GM12874 (cell line): Measurements from ENCODE around the gene RASD2.

Experiments used
- CTCF ChIP-seq: IDR thresholded peaks from 2 replicates; pipeline ENCODE4 v1.5.1; 2011; ENCODE audit warnings: low read depth, mild to moderate bottlenecking, control low read depth, low read length, moderate library complexity; ENCODE audit not compliant: insufficient read depth

Gene RASD2

DNA sequence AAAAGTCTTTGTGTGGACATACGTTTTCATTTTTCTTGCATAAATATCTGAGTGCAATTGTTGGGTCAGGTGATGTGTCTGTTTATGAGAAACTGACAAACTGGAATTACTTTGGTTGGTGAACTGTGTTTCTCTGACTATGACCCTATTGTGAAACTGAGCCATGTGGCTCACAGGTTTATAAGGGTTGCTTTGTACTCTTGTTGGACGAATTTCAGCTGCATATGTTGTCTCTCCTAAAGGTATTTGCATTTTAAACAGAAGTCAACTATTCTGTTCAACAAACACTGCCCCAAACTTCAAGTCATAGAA lies 34.4 kb upstream of the RASD2 start:
- TF ChIP-seq CTCF, result no peak

- no peak for TF ChIP-seq CTCF
Measured at GRCh38 chr22:35509451-35509850, 31.2 kb upstream of the RASD2 start.

- no peak for TF ChIP-seq CTCF
Measured at GRCh38 chr22:35509960-35510359, 30.7 kb upstream of the RASD2 start.

DNA sequence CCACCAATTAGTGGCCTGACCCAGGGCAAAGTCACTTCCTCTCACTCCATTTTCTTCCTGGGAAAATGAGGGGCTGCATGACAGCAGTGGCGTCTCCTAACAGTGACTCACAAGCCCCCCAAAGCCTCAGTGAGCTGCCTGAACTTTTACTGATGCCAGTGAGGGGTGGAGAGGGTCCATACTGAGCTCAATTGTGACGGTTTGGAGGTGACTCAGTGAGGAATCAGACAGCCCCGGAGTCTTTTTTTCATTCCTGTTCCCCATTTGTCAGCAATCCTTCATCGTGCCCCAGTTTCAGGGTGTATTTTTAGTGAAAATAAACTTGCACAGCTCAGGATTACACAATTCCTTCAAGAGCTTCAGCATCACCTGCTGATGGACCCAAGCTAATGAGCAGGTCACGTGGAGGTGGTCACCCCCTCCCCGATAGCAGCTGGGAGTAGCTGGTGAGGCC lies 30.1 kb upstream of the RASD2 start:
- no peak for TF ChIP-seq CTCF

DNA sequence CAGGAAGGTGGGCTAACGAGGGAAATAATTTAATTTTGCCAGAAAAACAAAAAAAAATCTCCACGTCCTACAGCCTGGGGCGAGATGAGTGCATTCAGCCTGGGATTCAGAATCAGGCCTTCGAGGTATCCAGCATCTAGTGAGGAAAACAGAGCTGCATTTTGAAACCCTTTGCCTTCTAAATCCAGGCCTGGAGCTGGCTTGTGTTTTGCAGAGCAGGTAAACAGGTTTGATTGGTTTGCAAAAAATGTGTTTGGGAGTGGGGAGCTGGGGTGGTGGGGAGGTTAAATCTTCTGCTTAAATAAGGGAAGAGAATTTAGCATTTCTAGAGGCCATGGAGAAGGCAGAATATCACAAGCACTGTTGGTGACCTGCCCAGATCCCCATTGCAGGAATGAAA lies 29.7 kb upstream of the RASD2 start:
- TF ChIP-seq CTCF, result no peak

DNA sequence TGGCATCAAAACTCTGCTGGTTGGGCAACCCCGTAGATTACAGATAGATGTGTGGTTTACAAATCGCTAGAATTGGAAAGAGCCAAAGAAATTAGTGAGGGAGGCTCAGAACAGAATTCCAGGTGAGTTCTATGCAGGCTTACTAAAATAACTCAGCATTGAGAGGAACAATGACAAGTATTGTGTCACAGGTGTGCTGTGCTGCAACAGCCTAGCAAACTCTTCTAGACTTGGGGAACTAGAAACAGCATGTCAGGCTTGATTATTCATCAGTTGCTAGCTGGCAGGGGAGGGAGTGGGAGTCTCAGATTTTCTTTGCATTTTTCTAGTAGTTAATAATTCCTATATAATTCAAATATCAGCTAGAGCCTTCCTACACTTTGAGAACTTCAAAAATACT lies 26.3 kb upstream of the RASD2 start:
- no peak for TF ChIP-seq CTCF

DNA sequence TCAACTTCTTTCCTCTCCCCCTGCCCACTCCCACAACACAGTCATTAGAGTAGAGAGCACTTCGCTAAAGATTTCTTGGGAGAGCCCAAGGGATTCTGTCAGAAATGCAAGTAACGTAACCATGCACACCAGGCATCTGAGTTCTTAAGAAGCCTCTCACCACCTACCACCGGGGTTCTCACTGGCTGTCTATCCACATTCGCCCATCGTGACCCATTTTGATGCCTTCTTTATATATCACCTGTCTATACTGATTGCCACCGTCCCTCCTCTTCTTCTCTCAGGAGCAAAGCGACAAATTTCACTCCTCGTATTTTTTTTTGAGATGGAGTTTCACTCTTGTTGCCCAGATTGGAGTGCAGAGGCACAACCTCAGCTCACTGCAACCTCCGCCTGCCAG lies 23.9 kb upstream of the RASD2 start:
- no peak for TF ChIP-seq CTCF

DNA sequence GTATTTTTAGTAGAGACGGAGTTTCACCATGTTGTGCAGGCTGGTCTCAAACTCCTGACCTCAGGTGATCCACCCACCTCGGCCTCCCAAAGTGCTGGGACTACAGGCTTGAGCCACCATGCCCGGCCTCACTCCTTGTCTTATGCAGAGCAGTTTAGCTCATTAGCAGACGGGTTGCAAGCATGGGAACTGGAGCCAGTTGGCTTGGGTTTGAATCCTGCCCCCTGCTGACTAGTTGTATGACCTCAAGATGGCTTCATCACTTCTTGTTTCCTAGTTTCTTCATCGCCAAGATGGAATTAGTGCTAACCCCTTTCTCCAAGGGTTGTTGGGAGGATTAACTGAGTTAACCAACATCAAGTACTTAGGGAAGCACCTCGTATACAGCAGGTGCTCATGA lies 23.4 kb upstream of the RASD2 start:
- no peak for TF ChIP-seq CTCF
